ENCODE results near the gene C19orf81. TPM values are rescaled to one million over a fixed set of nuclear protein-coding genes. Genes with fewer than 3 reads are reported as not detected.
"Not testable (repeated sequence)": the region's sequence is repeated elsewhere in the genome, so short reads cannot be mapped to it uniquely, and the experiment has no call there.

Gene C19orf81
- total RNA-seq, 2 donors from 2014 or later, result 4.3 to 33.2 TPM

GRCh38 chr19:50602935-50603334, 46.3 kb upstream of the C19orf81 start:
- Histone ChIP-seq H3K4me1 (replicated peaks) (no peaks in the 10 kb centered on the region), H3K27ac (no peak overlapping the region), H3K4me3 (no peak overlapping the region), H3K36me3 (no peaks in the 10 kb centered on the region), H3K9me3 (no peaks in the 10 kb centered on the region), H3K27me3 (replicated peaks; ENCODE audit: insufficient read depth) (peaks cover 2% of the 10 kb centered on the region)
- DNase-seq (ENCODE audit: low spot score), result no peak
- TF ChIP-seq CTCF (IDR thresholded peaks at IDR 0.05) (no peak), POLR2A (IDR thresholded peaks at IDR 0.05) (no peak), POLR2AphosphoS5 (IDR thresholded peaks at IDR 0.05) (no peak)
- 78% methylated on average over 4 of the region's 4 CpGs for WGBS
- intact Hi-C loops (cut with DNase I), result no loop called here

GRCh38 chr19:50604264-50605073, 44.8 kb upstream of the C19orf81 start:
- H3K27me3 ChIP-seq (replicated peaks; ENCODE audit: insufficient read depth); H3K36me3 ChIP-seq; DNase-seq (ENCODE audit: low spot score); H3K4me3 ChIP-seq; H3K27ac ChIP-seq; intact Hi-C loops (cut with DNase I); H3K4me1 ChIP-seq (replicated peaks); H3K9me3 ChIP-seq: not testable (repeated sequence)
- WGBS, result 54% methylated on average over 34 of the region's 56 CpGs

GRCh38 chr19:50606059-50606836, 43.0 kb upstream of the C19orf81 start:
- H3K4me1 ChIP-seq (replicated peaks); H3K4me3 ChIP-seq; H3K9me3 ChIP-seq; DNase-seq (ENCODE audit: low spot score); intact Hi-C loops (cut with DNase I); H3K27ac ChIP-seq; H3K27me3 ChIP-seq (replicated peaks; ENCODE audit: insufficient read depth); H3K36me3 ChIP-seq: not testable (repeated sequence)
- WGBS, result 62% methylated on average over 24 of the region's 58 CpGs

GRCh38 chr19:50607388-50607787, 41.9 kb upstream of the C19orf81 start:
- H3K27me3 ChIP-seq (replicated peaks; ENCODE audit: insufficient read depth), result no peaks in the 10 kb centered on the region
- H3K27ac ChIP-seq, result no peak overlapping the region
- no peaks in the 10 kb centered on the region for H3K9me3 ChIP-seq
- TF ChIP-seq POLR2AphosphoS5 (IDR thresholded peaks at IDR 0.05), result no peak
- TF ChIP-seq CTCF (IDR thresholded peaks at IDR 0.05), result no peak
- no peak for TF ChIP-seq POLR2A (IDR thresholded peaks at IDR 0.05)
- H3K4me1 ChIP-seq (replicated peaks), result no peaks in the 10 kb centered on the region
- H3K36me3 ChIP-seq, result no peaks in the 10 kb centered on the region
- no peak for DNase-seq (ENCODE audit: low spot score)
- WGBS, result 61% methylated on average over 20 of the region's 20 CpGs
- intact Hi-C loops (cut with DNase I), result no loop called here
- no peak overlapping the region for H3K4me3 ChIP-seq

GRCh38 chr19:50607874-50608785, 41.1 kb upstream of the C19orf81 start:
- no peak for TF ChIP-seq POLR2A (IDR thresholded peaks at IDR 0.05)
- peak in 1 of 4 experiments; percentile 16 for TF ChIP-seq CTCF (IDR thresholded peaks at IDR 0.05)
- peak; percentile 38 for DNase-seq (ENCODE audit: low spot score)
- Histone ChIP-seq H3K9me3 (no peaks in the 10 kb centered on the region), H3K4me1 (replicated peaks) (no peaks in the 10 kb centered on the region), H3K4me3 (no peak overlapping the region), H3K36me3 (no peaks in the 10 kb centered on the region), H3K27ac (no peak overlapping the region), H3K27me3 (replicated peaks; ENCODE audit: insufficient read depth) (no peaks in the 10 kb centered on the region)
- intact Hi-C loops (cut with DNase I), result no loop called here
- 16% methylated on average over 52 of the region's 56 CpGs for WGBS

- H3K36me3 ChIP-seq; H3K9me3 ChIP-seq; intact Hi-C loops (cut with DNase I); H3K27me3 ChIP-seq (replicated peaks; ENCODE audit: insufficient read depth); H3K27ac ChIP-seq; H3K4me1 ChIP-seq (replicated peaks); DNase-seq (ENCODE audit: low spot score); H3K4me3 ChIP-seq: not testable (repeated sequence)
- 82% methylated on average over 11 of the region's 11 CpGs for WGBS
Measured at GRCh38 chr19:50612504-50613404, 36.5 kb upstream of the C19orf81 start.

GRCh38 chr19:50618379-50618778, 30.9 kb upstream of the C19orf81 start:
- intact Hi-C loops (cut with DNase I); H3K4me1 ChIP-seq (replicated peaks); H3K4me3 ChIP-seq; H3K36me3 ChIP-seq; H3K9me3 ChIP-seq; DNase-seq (ENCODE audit: low spot score); H3K27ac ChIP-seq; H3K27me3 ChIP-seq (replicated peaks; ENCODE audit: insufficient read depth): not testable (repeated sequence)
- WGBS, result 89% methylated on average over 4 of the region's 5 CpGs

GRCh38 chr19:50619184-50619583, 30.1 kb upstream of the C19orf81 start:
- DNase-seq (ENCODE audit: low spot score); H3K4me1 ChIP-seq (replicated peaks); H3K36me3 ChIP-seq; H3K4me3 ChIP-seq; intact Hi-C loops (cut with DNase I); H3K9me3 ChIP-seq; H3K27me3 ChIP-seq (replicated peaks; ENCODE audit: insufficient read depth); H3K27ac ChIP-seq: not testable (repeated sequence)
- 86% methylated on average over 5 of the region's 5 CpGs for WGBS

Measured in prostate gland (tissue), 2 donors.